Fibroblast of lung (primary cell): ENCODE measurements around the gene TMEM184B. TPM values are rescaled to one million over a fixed set of nuclear protein-coding genes. Genes with fewer than 3 reads are reported as not detected.

Experiments
- DNase-seq, 2 donors: peaks; one replicate each; pipeline versions ENCODE4 v3.0.0 to v3.0.0-alpha.2; 2010; ENCODE audit warnings: low read depth in 2 of 2
- H2AFZ ChIP-seq: 2 replicates; pipeline ENCODE4 v1.5.1; 2012; ENCODE audit warnings: low read length, control low read depth, inconsistent platforms
- H3K27ac ChIP-seq: 2 replicates; pipeline ENCODE4 v1.5.1; 2011; ENCODE audit warnings: low read length, control low read depth; ENCODE audit not compliant: insufficient read depth
- H3K27me3 ChIP-seq: 2 replicates; pipeline ENCODE4 v1.5.1; 2011; ENCODE audit warnings: mild to moderate bottlenecking, low read length; ENCODE audit not compliant: control insufficient read depth, insufficient read depth
- H3K36me3 ChIP-seq: 2 replicates; pipeline ENCODE4 v1.5.1; 2011; ENCODE audit warnings: low read length; ENCODE audit not compliant: control insufficient read depth, insufficient read depth
- H3K4me1 ChIP-seq: 2 replicates; pipeline ENCODE4 v1.5.1; 2011; ENCODE audit warnings: low read length; ENCODE audit not compliant: control insufficient read depth, insufficient read depth; ENCODE audit errors: extremely low read depth
- H3K4me2 ChIP-seq: 2 replicates; pipeline ENCODE4 v1.5.1; 2011; ENCODE audit warnings: low read length, control low read depth; ENCODE audit not compliant: insufficient read depth; ENCODE audit errors: extremely low read depth
- H3K4me3 ChIP-seq, 4 experiments: fragments of 200-600 bp in 1 of 4; sonication (generic) in 1 of 4; replicated peaks in 1 of 4; 2 replicates each; pipeline ENCODE4 v1.5.1; 2011 to 2016; ENCODE audit warnings: low read length in 4 of 4, low read depth in 3 of 4, mild to moderate bottlenecking in 3 of 4, control low read depth in 2 of 4, inconsistent platforms in 1 of 4, mixed read lengths in 1 of 4; ENCODE audit not compliant: insufficient read depth in 1 of 4; ENCODE audit errors: control extremely low read depth in 1 of 4
- H3K79me2 ChIP-seq: 2 replicates; pipeline ENCODE4 v1.5.1; 2012; ENCODE audit warnings: mild to moderate bottlenecking, low read length, inconsistent platforms; ENCODE audit not compliant: control insufficient read depth, insufficient read depth
- H3K9ac ChIP-seq: 2 replicates; pipeline ENCODE4 v1.5.1; 2011; ENCODE audit warnings: mild to moderate bottlenecking, low read length, control low read depth; ENCODE audit not compliant: insufficient read depth
- H3K9me3 ChIP-seq: 2 replicates; pipeline ENCODE4 v1.5.1; 2012; ENCODE audit warnings: low read depth, low read length; ENCODE audit not compliant: control insufficient read depth, insufficient read depth
- H4K20me1 ChIP-seq: 2 replicates; pipeline ENCODE4 v1.5.1; 2011; ENCODE audit warnings: low read length; ENCODE audit not compliant: control insufficient read depth, insufficient read depth; ENCODE audit errors: extremely low read depth
- EZH2 ChIP-seq: IDR thresholded peaks from 2 replicates; pipeline ENCODE4 v1.5.1; 2012; ENCODE audit warnings: low read length, control low read depth, mild to moderate bottlenecking; ENCODE audit errors: missing control alignments
- polyA plus RNA-seq, 2 donors: library from polyadenylated mRNA; depleted of rRNA in 1 of 2; stranded (reverse) in 1 of 2; unstranded in 1 of 2; fragments of >200 nt; gene quantifications; 2 replicates each; pipeline ENCODE4 v1.2.1, GENCODE V29; 2011 to 2012; ENCODE audit warnings: missing spikeins in 1 of 2
- total RNA-seq: library from RNA; depleted of rRNA; stranded (reverse); fragments of >200 nt; gene quantifications from 2 replicates; pipeline ENCODE4 v1.2.1, GENCODE V29; 2014
- TF ChIP-seq, protein P1 (sequence below), 2 donors: IDR thresholded peaks in 1 of 2; conservative IDR thresholded peaks in 1 of 2; 1 replicate in 1 of 2; 2 replicates in 1 of 2; pipeline ENCODE4 v1.5.1; 2011 to 2012; ENCODE audit warnings: low read length in 2 of 2, control low read depth in 1 of 2, inconsistent platforms in 1 of 2, low read depth in 1 of 2, mild to moderate bottlenecking in 1 of 2

Gene TMEM184B
- total and polyA plus RNA-seq, 2 donors (not counting 1 experiment from before 2014, with no cell fraction given): 28.2 to 37.2 TPM

DNA sequence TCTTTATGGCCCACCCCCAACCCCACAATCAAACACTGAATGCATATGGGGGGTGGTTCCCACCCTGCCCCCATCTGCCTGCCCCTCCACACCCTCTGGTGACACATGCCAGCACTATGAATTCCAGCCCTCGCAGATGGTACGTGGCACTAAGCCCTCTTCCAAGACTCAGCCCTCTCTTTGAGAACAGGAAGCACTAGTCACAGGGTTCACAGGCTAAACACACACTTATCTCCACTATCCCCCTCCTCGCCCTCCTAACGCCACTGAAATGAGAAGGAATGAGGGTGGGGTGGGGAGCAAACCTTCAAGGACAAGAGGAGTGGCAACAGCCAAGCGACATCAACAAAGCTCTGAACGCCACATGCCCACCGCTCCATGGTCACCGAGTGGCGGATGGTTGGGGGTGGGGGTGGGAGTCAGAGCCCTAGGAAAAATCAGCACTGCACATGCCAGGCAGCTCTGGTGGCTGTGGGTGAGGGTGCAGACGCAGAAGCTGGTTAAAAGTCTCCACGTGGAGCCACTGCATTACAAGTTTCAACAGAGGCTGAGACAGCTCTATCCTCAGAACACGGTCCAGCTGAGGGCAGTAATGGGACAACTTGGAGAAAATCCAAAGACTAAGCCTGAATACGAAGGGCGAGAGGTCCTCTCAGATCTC, 33.6 kb downstream of the TMEM184B start:
- Histone ChIP-seq H3K27me3 (no peaks in the 10 kb centered on the region), H3K27ac (peak overlapping the region; percentile 92), H3K4me3 (peak overlapping the region in 2 of 4 experiments; percentile 5 to 11), H3K79me2 (no peaks in the 10 kb centered on the region), H4K20me1 (no peaks in the 10 kb centered on the region), H3K36me3 (peaks cover 9% of the 10 kb centered on the region), H3K9me3 (no peaks in the 10 kb centered on the region), H3K4me1 (peaks cover 30% of the 10 kb centered on the region), H3K9ac (peak overlapping the region; percentile 65), H3K4me2 (peak overlapping the region; percentile 69), H2AFZ (no peak overlapping the region)
- DNase-seq: peak; percentile 89 to 95
- no peak for TF ChIP-seq EZH2
- TF ChIP-seq, protein P1, sequence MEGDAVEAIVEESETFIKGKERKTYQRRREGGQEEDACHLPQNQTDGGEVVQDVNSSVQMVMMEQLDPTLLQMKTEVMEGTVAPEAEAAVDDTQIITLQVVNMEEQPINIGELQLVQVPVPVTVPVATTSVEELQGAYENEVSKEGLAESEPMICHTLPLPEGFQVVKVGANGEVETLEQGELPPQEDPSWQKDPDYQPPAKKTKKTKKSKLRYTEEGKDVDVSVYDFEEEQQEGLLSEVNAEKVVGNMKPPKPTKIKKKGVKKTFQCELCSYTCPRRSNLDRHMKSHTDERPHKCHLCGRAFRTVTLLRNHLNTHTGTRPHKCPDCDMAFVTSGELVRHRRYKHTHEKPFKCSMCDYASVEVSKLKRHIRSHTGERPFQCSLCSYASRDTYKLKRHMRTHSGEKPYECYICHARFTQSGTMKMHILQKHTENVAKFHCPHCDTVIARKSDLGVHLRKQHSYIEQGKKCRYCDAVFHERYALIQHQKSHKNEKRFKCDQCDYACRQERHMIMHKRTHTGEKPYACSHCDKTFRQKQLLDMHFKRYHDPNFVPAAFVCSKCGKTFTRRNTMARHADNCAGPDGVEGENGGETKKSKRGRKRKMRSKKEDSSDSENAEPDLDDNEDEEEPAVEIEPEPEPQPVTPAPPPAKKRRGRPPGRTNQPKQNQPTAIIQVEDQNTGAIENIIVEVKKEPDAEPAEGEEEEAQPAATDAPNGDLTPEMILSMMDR (conservative IDR thresholded peaks at IDR 0.05 in 1 of 2, IDR thresholded peaks at IDR 0.05 in 1 of 2; ENCODE audit: low read depth in 1 of 2, low read length in 2 of 2): peak; percentile 23 to 37

GRCh38 chr22:38238519-38239071, 34.2 kb downstream of the TMEM184B start:
- Histone ChIP-seq H3K9me3 (no peaks in the 10 kb centered on the region), H3K9ac (peak overlapping the region; percentile 52), H4K20me1 (no peaks in the 10 kb centered on the region), H3K27me3 (no peaks in the 10 kb centered on the region), H3K36me3 (peaks cover 6% of the 10 kb centered on the region), H2AFZ (no peak overlapping the region), H3K27ac (peak overlapping the region; percentile 92), H3K4me3 (no peak overlapping the region), H3K79me2 (no peaks in the 10 kb centered on the region), H3K4me1 (peaks cover 25% of the 10 kb centered on the region), H3K4me2 (peak overlapping the region; percentile 69)
- no peak for TF ChIP-seq EZH2
- TF ChIP-seq, protein P1 (conservative IDR thresholded peaks at IDR 0.05 in 1 of 2, IDR thresholded peaks at IDR 0.05 in 1 of 2; ENCODE audit: low read depth in 1 of 2, low read length in 2 of 2): no peak
- peak in 1 of 2 donors; percentile 76 for DNase-seq

DNA sequence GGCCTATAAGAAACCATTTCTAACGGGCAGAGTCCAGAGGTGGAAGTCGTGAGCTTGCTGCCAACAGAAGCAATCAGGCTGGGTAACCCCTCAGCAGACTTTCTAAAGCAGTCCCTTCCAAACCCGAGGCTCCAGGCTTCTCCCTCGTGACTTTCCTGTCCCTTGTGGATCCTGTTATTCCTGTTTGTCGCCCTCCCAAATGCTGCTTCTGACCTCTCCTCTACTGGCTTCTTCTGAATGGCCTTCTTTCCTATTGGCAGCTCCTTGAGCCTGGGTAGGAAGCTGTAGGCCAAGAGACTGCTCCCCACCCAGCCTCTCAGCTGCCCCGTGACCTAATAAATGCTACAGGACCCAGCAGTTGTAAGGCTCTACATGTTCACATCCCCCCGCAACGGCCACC, 36.0 kb downstream of the TMEM184B start:
- Histone ChIP-seq H3K79me2 (no peaks in the 10 kb centered on the region), H3K27me3 (no peaks in the 10 kb centered on the region), H3K27ac (no peak overlapping the region), H3K4me2 (no peak overlapping the region), H3K36me3 (peaks cover 10% of the 10 kb centered on the region), H3K9ac (no peak overlapping the region), H3K4me1 (peaks cover 20% of the 10 kb centered on the region), H3K9me3 (no peaks in the 10 kb centered on the region), H4K20me1 (no peaks in the 10 kb centered on the region), H2AFZ (no peak overlapping the region), H3K4me3 (no peak overlapping the region)
- DNase-seq: no peak
- TF ChIP-seq EZH2: no peak
- TF ChIP-seq, protein P1 (conservative IDR thresholded peaks at IDR 0.05 in 1 of 2, IDR thresholded peaks at IDR 0.05 in 1 of 2; ENCODE audit: low read depth in 1 of 2, low read length in 2 of 2): no peak
